Measurements from ENCODE around the gene CARD11.

CARD11 gene

DNA sequence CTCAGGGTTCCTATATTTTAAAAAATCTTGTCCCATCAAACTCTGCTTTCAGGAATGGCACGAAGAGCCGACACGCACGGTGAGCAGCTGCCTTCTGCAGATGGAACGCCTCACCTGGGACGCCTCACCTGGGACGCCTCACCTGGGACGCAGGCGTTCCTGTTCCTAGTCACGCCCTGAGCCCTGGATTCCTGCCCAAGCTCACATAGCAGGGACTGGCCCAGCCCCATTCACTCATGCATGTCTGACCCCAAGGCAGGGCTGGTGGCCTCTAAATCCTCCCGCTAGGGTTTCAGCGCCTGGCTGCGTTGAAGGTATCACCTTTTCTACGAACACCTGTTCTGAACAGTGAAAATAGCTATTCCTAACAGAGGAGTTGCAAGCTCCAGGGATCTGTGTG is 49.8 kb downstream of the CARD11 start:
- TF ChIP-seq, protein P1, sequence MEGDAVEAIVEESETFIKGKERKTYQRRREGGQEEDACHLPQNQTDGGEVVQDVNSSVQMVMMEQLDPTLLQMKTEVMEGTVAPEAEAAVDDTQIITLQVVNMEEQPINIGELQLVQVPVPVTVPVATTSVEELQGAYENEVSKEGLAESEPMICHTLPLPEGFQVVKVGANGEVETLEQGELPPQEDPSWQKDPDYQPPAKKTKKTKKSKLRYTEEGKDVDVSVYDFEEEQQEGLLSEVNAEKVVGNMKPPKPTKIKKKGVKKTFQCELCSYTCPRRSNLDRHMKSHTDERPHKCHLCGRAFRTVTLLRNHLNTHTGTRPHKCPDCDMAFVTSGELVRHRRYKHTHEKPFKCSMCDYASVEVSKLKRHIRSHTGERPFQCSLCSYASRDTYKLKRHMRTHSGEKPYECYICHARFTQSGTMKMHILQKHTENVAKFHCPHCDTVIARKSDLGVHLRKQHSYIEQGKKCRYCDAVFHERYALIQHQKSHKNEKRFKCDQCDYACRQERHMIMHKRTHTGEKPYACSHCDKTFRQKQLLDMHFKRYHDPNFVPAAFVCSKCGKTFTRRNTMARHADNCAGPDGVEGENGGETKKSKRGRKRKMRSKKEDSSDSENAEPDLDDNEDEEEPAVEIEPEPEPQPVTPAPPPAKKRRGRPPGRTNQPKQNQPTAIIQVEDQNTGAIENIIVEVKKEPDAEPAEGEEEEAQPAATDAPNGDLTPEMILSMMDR (conservative IDR thresholded peaks at IDR 0.05; ENCODE audit: control insufficient read depth, insufficient read depth, low read depth, low read length) = no peak
- no peak for DNase-seq (ENCODE audit: low read depth)

DNA sequence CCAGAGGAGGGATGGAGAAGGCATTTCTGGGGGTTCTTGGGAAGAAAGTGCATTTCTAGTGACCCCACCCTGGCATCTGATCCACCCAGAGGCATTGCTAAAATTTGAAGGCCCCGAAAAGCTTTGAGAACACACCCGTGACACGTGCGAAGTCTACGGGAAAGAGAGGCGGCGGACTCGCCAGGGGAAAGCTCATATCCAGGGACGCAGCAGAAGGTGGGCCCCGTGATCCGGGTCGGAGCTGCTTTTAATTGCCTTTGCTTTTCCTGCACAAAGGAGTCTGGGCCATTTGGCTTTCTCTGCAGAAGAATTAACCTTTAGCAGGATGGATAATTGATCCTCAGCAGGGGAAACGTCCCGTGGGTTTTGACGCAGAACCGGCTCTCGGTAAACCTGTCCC is 50.3 kb downstream of the CARD11 start:
- no peak overlapping the region for H3K4me3 ChIP-seq (ENCODE audit: control insufficient read depth, low read depth, low read length)
- no peak for DNase-seq (ENCODE audit: low read depth)
- TF ChIP-seq, protein P1 (conservative IDR thresholded peaks at IDR 0.05; ENCODE audit: control insufficient read depth, insufficient read depth, low read depth, low read length) = no peak

More for the DNA sequence above, 49.8 kb downstream of the CARD11 start:
- H3K4me3 ChIP-seq (ENCODE audit: control insufficient read depth, low read depth, low read length) = no peak overlapping the region

DNA sequence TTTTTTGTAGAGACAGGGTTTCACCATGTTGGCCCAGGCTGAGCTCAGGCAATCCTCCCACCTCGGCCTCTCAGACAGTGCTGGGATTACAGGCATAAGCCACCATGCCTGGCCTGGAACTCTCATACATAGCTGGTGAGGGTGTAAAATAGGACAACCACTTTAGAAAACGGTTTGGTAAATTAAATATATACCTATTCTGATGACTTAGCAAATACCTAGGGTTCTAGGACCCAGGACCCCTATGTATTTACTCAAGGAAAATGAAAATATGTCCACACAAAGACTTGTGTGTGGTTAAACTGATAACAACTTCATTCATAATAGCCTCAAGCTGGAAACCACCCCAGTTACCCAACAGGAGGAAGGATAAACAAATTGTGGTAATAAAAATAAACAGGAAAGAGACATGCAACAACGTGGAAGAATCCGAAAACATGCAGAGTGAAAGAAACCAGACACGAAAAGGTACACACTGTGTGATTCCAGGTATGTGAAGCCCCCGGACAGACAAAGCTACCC is 52.7 kb downstream of the CARD11 start:
- H3K4me3 ChIP-seq (ENCODE audit: control insufficient read depth, low read depth, low read length) = no peak overlapping the region
- TF ChIP-seq, protein P1 (conservative IDR thresholded peaks at IDR 0.05; ENCODE audit: control insufficient read depth, insufficient read depth, low read depth, low read length) = no peak
- DNase-seq (ENCODE audit: low read depth) = no peak

DNA sequence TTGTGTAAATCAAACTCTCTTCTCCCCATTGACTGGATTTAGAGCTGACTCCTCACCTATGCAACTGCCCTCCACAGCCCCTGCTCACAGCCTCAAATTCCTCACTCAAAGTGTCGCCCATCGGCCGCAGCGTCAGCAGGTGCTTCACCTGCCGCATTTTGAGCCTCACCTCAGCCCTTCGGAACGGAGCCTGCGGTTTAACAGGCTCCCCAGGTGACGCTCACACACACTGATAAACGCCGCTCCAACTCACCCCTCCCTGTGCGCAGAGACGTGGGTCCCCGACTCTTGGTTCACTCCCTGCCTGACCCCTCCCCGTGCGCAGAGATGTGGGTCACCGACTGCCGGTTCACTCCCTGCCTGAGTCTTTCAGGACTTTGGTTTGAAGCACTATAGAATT is 57.1 kb downstream of the CARD11 start:
- H3K4me3 ChIP-seq (ENCODE audit: control insufficient read depth, low read depth, low read length) = no peak overlapping the region
- TF ChIP-seq, protein P1 (conservative IDR thresholded peaks at IDR 0.05; ENCODE audit: control insufficient read depth, insufficient read depth, low read depth, low read length) = no peak
- no peak for DNase-seq (ENCODE audit: low read depth)

DNA sequence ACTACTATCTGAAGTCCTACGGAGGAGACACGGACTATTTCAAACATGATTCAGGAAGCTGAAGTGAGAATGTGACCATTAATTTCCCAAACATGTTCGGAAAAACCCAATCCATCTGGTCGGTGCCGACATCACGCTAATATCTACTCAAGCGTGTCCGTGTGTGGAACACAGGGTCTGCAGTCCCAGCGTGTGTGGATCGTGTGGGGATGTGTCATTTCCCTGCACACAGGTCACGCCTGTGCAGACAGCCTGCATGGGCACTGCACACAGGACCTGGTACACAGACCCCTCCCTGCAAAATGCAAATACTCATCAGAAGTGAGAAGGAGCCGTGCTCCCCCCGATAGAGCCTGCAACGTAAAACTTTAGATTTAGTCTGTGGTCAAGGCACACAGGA is 57.8 kb downstream of the CARD11 start:
- no peak for DNase-seq (ENCODE audit: low read depth)
- no peak overlapping the region for H3K4me3 ChIP-seq (ENCODE audit: control insufficient read depth, low read depth, low read length)
- TF ChIP-seq, protein P1 (conservative IDR thresholded peaks at IDR 0.05; ENCODE audit: control insufficient read depth, insufficient read depth, low read depth, low read length) = no peak

DNA sequence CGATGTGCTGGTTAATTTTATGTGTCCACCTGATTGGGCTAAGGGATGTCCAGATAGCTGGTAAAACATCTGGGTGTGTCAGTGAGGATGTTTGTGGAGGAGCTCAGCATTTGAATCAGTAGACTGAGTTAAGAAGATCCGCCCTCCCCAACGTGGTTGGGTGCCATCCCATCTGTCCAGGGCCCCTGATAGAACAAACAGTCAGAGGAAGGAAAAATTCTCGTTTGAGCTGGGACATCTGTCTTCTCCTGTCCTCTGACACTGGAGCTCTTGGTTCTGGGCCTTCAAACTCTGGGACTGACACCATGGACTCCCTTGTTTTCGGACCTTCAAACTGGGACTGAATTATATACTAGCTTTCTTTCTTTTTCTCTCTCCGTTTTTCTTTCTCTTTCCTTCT is 59.6 kb downstream of the CARD11 start:
- H3K4me3 ChIP-seq (ENCODE audit: control insufficient read depth, low read depth, low read length) = no peak overlapping the region
- TF ChIP-seq, protein P1 (conservative IDR thresholded peaks at IDR 0.05; ENCODE audit: control insufficient read depth, insufficient read depth, low read depth, low read length) = no peak
- no peak for DNase-seq (ENCODE audit: low read depth)

DNA sequence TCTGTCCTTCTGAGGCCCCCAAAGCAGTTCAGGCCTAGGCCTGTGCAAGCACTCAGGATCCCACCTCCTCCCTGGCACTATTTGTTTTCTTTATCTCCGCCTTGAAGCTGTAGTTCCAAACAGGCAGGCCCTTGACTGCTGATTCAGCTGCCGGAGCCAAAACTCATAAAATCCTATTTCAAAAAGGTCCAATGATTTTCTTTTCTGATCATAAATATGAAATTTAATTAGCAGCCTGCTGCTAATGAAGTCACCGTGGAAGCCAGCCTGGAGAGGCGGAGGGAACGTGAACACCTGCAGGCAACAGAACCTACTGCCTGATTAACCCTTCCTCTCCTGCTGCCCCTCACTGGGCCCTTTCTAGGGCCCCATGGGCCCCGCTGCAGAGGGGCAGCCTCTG is 60.1 kb downstream of the CARD11 start:
- DNase-seq (ENCODE audit: low read depth) = no peak
- TF ChIP-seq, protein P1 (conservative IDR thresholded peaks at IDR 0.05; ENCODE audit: control insufficient read depth, insufficient read depth, low read depth, low read length) = no peak
- no peak overlapping the region for H3K4me3 ChIP-seq (ENCODE audit: control insufficient read depth, low read depth, low read length)
